Esophagus squamous epithelium (tissue), 5 donors: ENCODE measurements around the gene EPHA3. TPM values are rescaled to one million over a fixed set of nuclear protein-coding genes. Genes with fewer than 3 reads are reported as not detected.

Experiments used
- DNase-seq: peaks from one replicate; lab custom pipeline; 2025; lab: John Stamatoyannopoulos, UW
- H3K27ac ChIP-seq, 4 donors: fragments of 200-600 bp; sonication (generic); one replicate each; pipeline ENCODE4 v1.5.1; 2016 to 2019; ENCODE audit warnings: mild to moderate bottlenecking in 1 of 4
- H3K27me3 ChIP-seq, 4 donors: fragments of 200-600 bp; sonication (generic); 1 replicate in 3 of 4; 2 replicates in 1 of 4; pipeline versions ENCODE4 v1.5.1 to v1.6.0; 2017 to 2021; ENCODE audit warnings: antibody characterized with exemption in 1 of 4
- H3K36me3 ChIP-seq, 3 donors: fragments of 200-600 bp; sonication (generic); one replicate each; pipeline ENCODE4 v1.5.1; 2016 to 2019
- H3K4me1 ChIP-seq, 3 donors: fragments of 200-600 bp; sonication (generic); one replicate each; pipeline ENCODE4 v1.5.1; 2017 to 2019
- H3K4me3 ChIP-seq, 4 donors: fragments of 200-600 bp; sonication (generic); 1 replicate in 3 of 4; 2 replicates in 1 of 4; pipeline ENCODE4 v1.5.1; 2016 to 2019; ENCODE audit warnings: mild to moderate bottlenecking in 2 of 4, moderate library complexity in 1 of 4
- H3K9me3 ChIP-seq, 3 donors: fragments of 200-600 bp; sonication (generic); one replicate each; pipeline ENCODE4 v1.5.1; 2016 to 2019
- CTCF ChIP-seq, 6 experiments: fragments of 450-650 bp in 4 of 6; fragments of 200-600 bp in 2 of 6; sonication (generic) in 2 of 6; IDR thresholded peaks; one replicate each; pipeline ENCODE4 v1.5.1; 2016 to 2019; ENCODE audit warnings: antibody characterized with exemption in 6 of 6, mild to moderate bottlenecking in 4 of 6, moderate library complexity in 4 of 6
- POLR2A ChIP-seq, 4 donors: fragments of 450-650 bp; IDR thresholded peaks; one replicate each; pipeline ENCODE4 v1.6.1; 2017; ENCODE audit warnings: antibody characterized with exemption in 4 of 4, mild to moderate bottlenecking in 4 of 4, moderate library complexity in 3 of 4
- WGBS, 2 donors: methylation state at CpG; one replicate each; pipeline ENCODE4 v1.1.5; 2018; 5-methylcytosine and 5-hydroxymethylcytosine counted together
- intact Hi-C: fragments of 100-400 bp; cut with DNase I; formaldehyde crosslinking; loops from one replicate; pipeline ENCODE4 v1.15.0; 2022
- total RNA-seq, 4 donors: library from RNA; depleted of rRNA; stranded (reverse); fragments of >200 nt; gene quantifications; one replicate each; pipeline ENCODE4 v1.1.0, GENCODE V29; 2016
- donor health status: DM: yes; HTN: yes; CAD: no.

EPHA3 gene
- total RNA-seq, 4 donors from 2014 or later: 0.38 to 3.6 (median 1.4) TPM

- Histone ChIP-seq H3K36me3 (no peaks in the 10 kb centered on the region), H3K27ac (no peak overlapping the region), H3K27me3 (no peaks in the 10 kb centered on the region), H3K4me1 (no peaks in the 10 kb centered on the region), H3K4me3 (no peak overlapping the region), H3K9me3 (no peaks in the 10 kb centered on the region)
- no peak for TF ChIP-seq POLR2A (IDR thresholded peaks at IDR 0.05)
- no peak for TF ChIP-seq CTCF (IDR thresholded peaks at IDR 0.05)
- intact Hi-C loops: no loop called here
- no peak for DNase-seq
- WGBS, 2 donors: 38 to 54% methylated on average over 3 of the region's 3 CpGs
Observed at GRCh38 chr3:89419647-89420241, 312.3 kb downstream of the EPHA3 start.

DNA sequence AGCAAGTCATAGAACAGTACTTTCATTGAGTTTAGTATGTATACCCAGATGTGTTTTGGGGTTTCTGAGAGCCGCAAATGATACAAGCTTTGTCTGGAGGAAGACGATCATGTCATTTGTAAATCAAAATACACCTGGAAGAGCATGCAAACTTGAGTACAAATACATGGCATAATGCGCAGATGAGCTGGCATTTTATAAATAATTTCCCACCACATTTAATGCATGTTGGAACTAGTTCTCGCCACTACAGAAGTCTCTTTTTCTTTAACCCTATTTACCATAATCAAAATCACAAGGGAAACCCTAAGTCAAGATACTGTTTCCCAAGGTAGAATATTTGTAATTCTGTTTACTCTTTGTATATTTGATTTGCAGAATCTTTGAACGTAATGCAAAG is 318.6 kb downstream of the EPHA3 start:
- no peak for TF ChIP-seq CTCF (IDR thresholded peaks at IDR 0.05)
- no peak for TF ChIP-seq POLR2A (IDR thresholded peaks at IDR 0.05)
- Histone ChIP-seq H3K4me3 (no peak overlapping the region), H3K9me3 (no peaks in the 10 kb centered on the region), H3K27me3 (no peaks in the 10 kb centered on the region), H3K36me3 (no peaks in the 10 kb centered on the region), H3K4me1 (no peaks in the 10 kb centered on the region), H3K27ac (no peak overlapping the region)
- 63 to 79% methylated on average over 5 of the region's 5 CpGs for WGBS, 2 donors
- DNase-seq: no peak
- intact Hi-C loops: no loop called here

DNA sequence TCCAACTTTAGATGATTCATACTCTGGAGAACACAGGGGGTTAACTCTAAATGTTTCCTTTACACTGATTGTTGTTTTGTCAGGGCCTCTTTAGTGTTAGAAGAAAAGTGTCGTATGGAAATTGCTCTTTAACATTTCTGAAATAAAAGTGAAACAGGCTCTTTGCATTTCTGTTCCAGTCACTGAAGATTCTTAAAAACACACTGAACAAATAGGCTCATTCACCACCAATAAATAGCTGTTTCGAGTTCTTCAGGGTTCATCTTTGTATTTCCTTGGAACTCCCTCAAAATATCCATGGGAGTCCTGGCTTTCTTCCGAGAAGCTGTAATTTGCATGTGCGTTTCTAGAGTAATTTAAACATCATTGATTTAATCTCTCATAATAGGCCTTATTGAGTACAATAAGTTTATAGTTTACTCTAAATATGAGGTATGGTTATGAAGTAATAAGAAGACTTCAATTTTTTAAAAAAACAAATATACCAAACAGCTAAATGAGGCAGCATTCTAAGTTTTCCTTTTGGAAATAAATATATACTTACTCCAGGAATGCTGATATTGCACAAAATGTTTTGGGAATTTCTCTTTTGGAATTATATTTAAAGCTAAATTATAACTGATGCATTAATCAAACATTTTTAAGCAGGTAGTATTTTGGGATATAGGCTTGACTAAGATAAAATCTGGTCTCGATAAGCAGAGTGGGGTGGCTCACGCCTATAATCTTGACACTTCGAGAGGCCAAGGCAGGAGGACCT is 327.4 kb downstream of the EPHA3 start:
- intact Hi-C loops: no loop called here
- Histone ChIP-seq H3K4me1 (no peaks in the 10 kb centered on the region), H3K9me3 (no peaks in the 10 kb centered on the region), H3K36me3 (no peaks in the 10 kb centered on the region), H3K27me3 (no peaks in the 10 kb centered on the region), H3K4me3 (no peak overlapping the region), H3K27ac (no peak overlapping the region)
- TF ChIP-seq POLR2A (IDR thresholded peaks at IDR 0.05) (no peak), CTCF (IDR thresholded peaks at IDR 0.05) (no peak)
- 66 to 72% methylated on average over 7 of the region's 7 CpGs for WGBS, 2 donors
- no peak for DNase-seq

DNA sequence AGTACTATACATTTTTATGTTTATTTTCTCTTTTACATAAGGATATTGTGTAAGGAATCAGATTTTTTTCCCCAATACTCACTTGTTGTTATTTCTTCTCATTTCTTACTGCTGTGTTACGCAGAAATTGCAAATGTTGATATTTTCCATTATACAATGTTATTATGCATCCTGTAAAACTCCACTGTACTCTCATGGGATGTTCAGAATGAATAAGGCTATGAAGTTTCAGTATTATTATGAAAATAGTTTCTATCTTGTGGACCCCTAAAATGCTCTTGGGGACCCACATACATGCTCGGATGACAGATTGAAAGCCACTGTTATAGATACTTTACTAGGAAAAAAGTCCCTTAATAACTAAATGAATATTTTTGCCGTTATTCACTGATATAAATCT is 329.4 kb downstream of the EPHA3 start:
- DNase-seq: no peak
- TF ChIP-seq CTCF (IDR thresholded peaks at IDR 0.05): no peak
- TF ChIP-seq POLR2A (IDR thresholded peaks at IDR 0.05): no peak
- no peaks in the 10 kb centered on the region for H3K36me3 ChIP-seq
- no peak overlapping the region for H3K4me3 ChIP-seq
- H3K27me3 ChIP-seq: no peaks in the 10 kb centered on the region
- H3K27ac ChIP-seq: no peak overlapping the region
- 76 to 80% methylated on average over 3 of the region's 3 CpGs for WGBS, 2 donors
- no peaks in the 10 kb centered on the region for H3K9me3 ChIP-seq
- intact Hi-C loops: no loop called here
- no peaks in the 10 kb centered on the region for H3K4me1 ChIP-seq

DNA sequence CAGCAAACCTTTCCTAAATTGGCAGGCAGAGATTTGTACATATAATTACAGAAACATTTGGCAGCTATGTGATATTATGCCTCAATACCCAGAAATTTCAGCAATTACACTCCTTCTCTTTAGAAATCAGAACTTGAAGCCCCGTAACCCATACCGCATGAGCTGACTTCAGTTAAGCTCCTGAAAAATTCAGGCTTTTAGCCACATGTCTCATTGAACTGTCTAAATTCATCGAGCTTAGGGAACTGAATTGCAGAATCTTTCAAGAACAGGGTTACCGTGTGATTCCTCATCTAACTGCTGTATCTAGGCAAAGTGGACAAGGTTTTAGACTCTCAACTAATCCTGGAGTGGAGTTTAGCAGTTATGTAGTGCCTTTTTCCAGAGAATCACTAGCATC is 333.0 kb downstream of the EPHA3 start:
- DNase-seq: no peak
- H3K27ac ChIP-seq: no peak overlapping the region
- TF ChIP-seq POLR2A (IDR thresholded peaks at IDR 0.05) (no peak), CTCF (IDR thresholded peaks at IDR 0.05) (no peak)
- 82 to 89% methylated on average over 3 to 4 of the region's 4 CpGs for WGBS, 2 donors
- intact Hi-C loops: no loop called here
- H3K9me3 ChIP-seq: no peaks in the 10 kb centered on the region
- H3K4me3 ChIP-seq: no peak overlapping the region
- no peaks in the 10 kb centered on the region for H3K27me3 ChIP-seq
- H3K36me3 ChIP-seq: no peaks in the 10 kb centered on the region
- H3K4me1 ChIP-seq: no peaks in the 10 kb centered on the region
